Pancreas (tissue), 10 donors: Measurements from ENCODE around the gene HOXA2. TPM values are rescaled to one million over a fixed set of nuclear protein-coding genes. Genes with fewer than 3 reads are reported as not detected.

Experiments used
- ATAC-seq, 4 donors: fragments of 200-7000 bp; cut with Tn5 transposase; one replicate each; pipeline versions ENCODE4 v1.8.0 to v1.9.1; 2020; ENCODE audit warnings: mild to moderate bottlenecking in 4 of 4, moderate library complexity in 4 of 4
- DNase-seq, 6 donors: peaks; one replicate each; pipeline ENCODE4 v3.0.0-alpha.2; 2020
- FAIRE-seq: peaks from 2 replicates; lab custom pipeline; 2012; peaks lifted over from hg19 to GRCh38; lab: Jason Lieb, UNC
- H3K27ac ChIP-seq, 4 donors: fragments of 200-600 bp; sonication (generic); 1 replicate in 3 of 4; 2 replicates in 1 of 4; pipeline versions ENCODE4 v1.5.0 to v1.8.0; 2020
- H3K27me3 ChIP-seq, 4 donors: fragments of 200-600 bp; one replicate each; pipeline ENCODE4 v1.8.0; 2021
- H3K36me3 ChIP-seq, 3 donors: fragments of 200-600 bp; sonication (generic) in 1 of 3; one replicate each; pipeline versions ENCODE4 v1.5.0 to v1.8.0; 2020 to 2021
- H3K4me1 ChIP-seq, 3 donors: fragments of 200-600 bp; one replicate each; pipeline ENCODE4 v1.8.0; 2021
- H3K4me3 ChIP-seq, 4 donors: fragments of 200-600 bp; sonication (generic) in 2 of 4; one replicate each; pipeline versions ENCODE4 v1.5.0 to v1.8.0; 2020 to 2021
- H3K9me3 ChIP-seq, 4 donors: fragments of 200-600 bp; one replicate each; pipeline ENCODE4 v1.8.0; 2021
- WGBS, 2 donors: extraction: QIAGEN DNeasy Blood & Tissue Kit; methylation state at CpG; one replicate each; pipeline ENCODE4 v1.1.7; 2013; 5-methylcytosine and 5-hydroxymethylcytosine counted together
- intact Hi-C, 3 donors: fragments of 100-400 bp; cut with DNase I; formaldehyde crosslinking; loops; one replicate each; pipeline versions ENCODE4 v1.11.1 to v1.14.2; 2022
- polyA plus RNA-seq, 2 donors: library from polyadenylated mRNA; stranded (reverse); fragments of 200-250 nt; gene quantifications; one replicate each; pipeline ENCODE4 v1.2.3, GENCODE V29; 2013
- total RNA-seq, 6 donors: library from RNA; stranded (reverse); fragmentation: NEBNext Ultra II Directional in 4 of 6; extraction: Animal tissue kit (Norgen Biotek cat#: 25700) in 4 of 6; gene quantifications; one replicate each; pipeline versions ENCODE4 v1.2.1 to v1.2.4, GENCODE V29; 2021 to 2023
- TF ChIP-seq, protein P1 (sequence below), 4 donors: fragments of 200-600 bp; sonication (generic) in 3 of 4; IDR thresholded peaks; one replicate each; pipeline versions ENCODE4 v1.5.0 to v1.8.0; 2021; ENCODE audit warnings: antibody characterized with exemption in 4 of 4
- donor health status: healthy with polysubstance abuse.
- donor health status: DM: no; HTN: no; CAD: no; lungs with moderate emphysema.
- donor health status: DM: no; HTN: no; CAD: no.
- donor health status: control.
- donor health status: control.
- donor health status: Bipolar disorder and iron deficiency.
- donor health status: DM: yes; HTN: yes; CAD: no.
- donor health status: DM: no; HTN: no; CAD: no.
- donor health status: DM: no; HTN: no; CAD: no.
- donor health status: DM: yes; HTN: yes; CAD: no.

HOXA2 gene
- total and polyA plus RNA-seq, 8 donors = 0.09 to 0.53 (median 0.27) TPM; not detected in 1

- TF ChIP-seq, protein P1, sequence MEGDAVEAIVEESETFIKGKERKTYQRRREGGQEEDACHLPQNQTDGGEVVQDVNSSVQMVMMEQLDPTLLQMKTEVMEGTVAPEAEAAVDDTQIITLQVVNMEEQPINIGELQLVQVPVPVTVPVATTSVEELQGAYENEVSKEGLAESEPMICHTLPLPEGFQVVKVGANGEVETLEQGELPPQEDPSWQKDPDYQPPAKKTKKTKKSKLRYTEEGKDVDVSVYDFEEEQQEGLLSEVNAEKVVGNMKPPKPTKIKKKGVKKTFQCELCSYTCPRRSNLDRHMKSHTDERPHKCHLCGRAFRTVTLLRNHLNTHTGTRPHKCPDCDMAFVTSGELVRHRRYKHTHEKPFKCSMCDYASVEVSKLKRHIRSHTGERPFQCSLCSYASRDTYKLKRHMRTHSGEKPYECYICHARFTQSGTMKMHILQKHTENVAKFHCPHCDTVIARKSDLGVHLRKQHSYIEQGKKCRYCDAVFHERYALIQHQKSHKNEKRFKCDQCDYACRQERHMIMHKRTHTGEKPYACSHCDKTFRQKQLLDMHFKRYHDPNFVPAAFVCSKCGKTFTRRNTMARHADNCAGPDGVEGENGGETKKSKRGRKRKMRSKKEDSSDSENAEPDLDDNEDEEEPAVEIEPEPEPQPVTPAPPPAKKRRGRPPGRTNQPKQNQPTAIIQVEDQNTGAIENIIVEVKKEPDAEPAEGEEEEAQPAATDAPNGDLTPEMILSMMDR (IDR thresholded peaks at IDR 0.05) = no peak
- peaks cover 0 to 75% (median 16%) of the 10 kb centered on the region in 4 donors for H3K27me3 ChIP-seq
- peak overlapping the region in 2 of 4 donors; percentile 5 to 17 for H3K4me3 ChIP-seq
Observed at GRCh38 chr7:27101171-27101956, 1.1 kb downstream of the HOXA2 start.

GRCh38 chr7:27100694-27101170 lies 1.8 kb downstream of the HOXA2 start:
- Histone ChIP-seq H3K4me1 (peaks cover 0 to 8% (median 4%) of the 10 kb centered on the region in 3 donors), H3K9me3 (no peaks in the 10 kb centered on the region), H3K4me3 (no peak overlapping the region), H3K27me3 (peaks cover 0 to 74% (median 16%) of the 10 kb centered on the region in 4 donors), H3K36me3 (no peaks in the 10 kb centered on the region), H3K27ac (peak overlapping the region in 1 of 4 donors; percentile 44)
- DNase-seq (no peak), FAIRE-seq (no peak), ATAC-seq (no peak)
- TF ChIP-seq, protein P1 (IDR thresholded peaks at IDR 0.05) = no peak
- 20 to 29% methylated on average over 8 of the region's 8 CpGs for WGBS, 2 donors
- intact Hi-C loops = no loop called here

More at GRCh38 chr7:27101171-27101956, 1.1 kb downstream of the HOXA2 start:
- no peak for ATAC-seq
- 13 to 17% methylated on average over 25 of the region's 25 CpGs for WGBS, 2 donors
- H3K4me1 ChIP-seq = peaks cover 0 to 8% (median 4%) of the 10 kb centered on the region in 3 donors
- no peak for FAIRE-seq
- H3K27ac ChIP-seq = peak overlapping the region in 2 of 4 donors; percentile 44 to 50
- intact Hi-C loops = no loop called here
- H3K9me3 ChIP-seq = no peaks in the 10 kb centered on the region
- no peaks in the 10 kb centered on the region for H3K36me3 ChIP-seq
- no peak for DNase-seq

- DNase-seq (no peak), ATAC-seq (no peak), FAIRE-seq (no peak)
- Histone ChIP-seq H3K4me3 (peak overlapping the region in 1 of 4 donors; percentile 26), H3K36me3 (no peaks in the 10 kb centered on the region), H3K4me1 (peaks cover 0 to 8% (median 4%) of the 10 kb centered on the region in 3 donors), H3K27me3 (peaks cover 0 to 66% (median 18%) of the 10 kb centered on the region in 4 donors), H3K9me3 (no peaks in the 10 kb centered on the region), H3K27ac (no peak overlapping the region)
- TF ChIP-seq, protein P1 (IDR thresholded peaks at IDR 0.05) = no peak
- intact Hi-C loops = no loop called here
- 20 to 26% methylated on average over 8 of the region's 8 CpGs for WGBS, 2 donors
Observed at GRCh38 chr7:27099453-27100370, 2.8 kb downstream of the HOXA2 start.

GRCh38 chr7:27098578-27099451 lies 3.7 kb downstream of the HOXA2 start:
- intact Hi-C loops = no loop called here
- DNase-seq (peak in 1 of 6 donors; percentile 15), ATAC-seq (no peak), FAIRE-seq (peak; percentile 86)
- TF ChIP-seq, protein P1 (IDR thresholded peaks at IDR 0.05) = no peak
- peaks cover 0 to 8% (median 4%) of the 10 kb centered on the region in 3 donors for H3K4me1 ChIP-seq
- H3K9me3 ChIP-seq = no peaks in the 10 kb centered on the region
- peak overlapping the region in 2 of 4 donors; percentile 16 to 47 for H3K27ac ChIP-seq
- H3K36me3 ChIP-seq = no peaks in the 10 kb centered on the region
- H3K27me3 ChIP-seq = peaks cover 0 to 68% (median 20%) of the 10 kb centered on the region in 4 donors
- peak overlapping the region in 2 of 4 donors; percentile 9 to 26 for H3K4me3 ChIP-seq
- WGBS, 2 donors = 9 to 12% methylated on average over 38 of the region's 38 CpGs
